GM18873 (cell line): ENCODE measurements around the gene PTPRG.
A peak's percentile ranks its signal among the peaks of the same experiment; 100 is the strongest.
"Not testable (repeated sequence)": the region's sequence is repeated elsewhere in the genome, so short reads cannot be mapped to it uniquely, and the experiment has no call there.

Experiments
- ATAC-seq: cut with Tn5 transposase; IDR thresholded peaks from one replicate; pipeline ENCODE4 v1.9.1; 2021; ENCODE audit warnings: mild to moderate bottlenecking, moderate library complexity, moderate number of reproducible peaks; ENCODE audit not compliant: unreplicated experiment, low FRiP score

Gene PTPRG

DNA sequence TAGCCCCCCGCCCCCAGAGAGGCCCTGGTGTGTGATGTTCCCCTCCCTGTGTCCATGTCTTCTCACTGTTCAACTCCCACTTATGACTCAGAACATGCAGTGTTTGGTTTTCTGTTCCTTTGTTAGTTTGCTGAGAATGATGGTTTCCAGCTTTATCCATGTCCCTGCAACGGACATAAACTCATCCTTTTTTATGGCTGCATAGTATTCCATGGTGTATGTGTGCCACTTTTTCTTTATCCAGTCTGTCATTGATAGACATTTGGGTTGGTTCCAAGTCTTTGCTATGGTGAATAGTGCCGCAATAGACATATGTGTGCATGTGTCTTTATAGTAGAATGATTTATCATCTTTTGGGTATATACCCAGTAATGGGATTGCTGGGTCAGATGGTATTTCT, 149.5 kb downstream of the PTPRG start:
- ATAC-seq, result not testable (repeated sequence)

DNA sequence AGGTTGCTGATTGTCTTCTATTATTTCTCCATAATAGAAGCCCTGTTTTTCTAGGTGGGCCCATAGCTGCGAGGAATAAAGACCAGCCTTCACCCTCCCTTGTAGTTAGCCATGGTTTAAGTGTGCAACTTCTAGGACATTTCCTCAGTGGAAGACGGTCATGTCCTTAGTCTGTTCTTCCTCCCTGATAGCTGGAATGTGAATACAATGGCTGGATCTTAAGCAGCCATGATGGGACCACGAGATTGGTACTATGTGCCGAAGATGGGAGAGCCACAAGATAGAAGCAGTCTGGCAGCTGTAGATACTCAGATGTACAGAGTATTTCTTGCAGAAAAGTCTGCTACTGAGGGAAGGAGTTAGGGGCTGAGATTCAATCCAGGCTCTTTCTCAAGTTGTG, 152.9 kb downstream of the PTPRG start:
- ATAC-seq, result no peak

DNA sequence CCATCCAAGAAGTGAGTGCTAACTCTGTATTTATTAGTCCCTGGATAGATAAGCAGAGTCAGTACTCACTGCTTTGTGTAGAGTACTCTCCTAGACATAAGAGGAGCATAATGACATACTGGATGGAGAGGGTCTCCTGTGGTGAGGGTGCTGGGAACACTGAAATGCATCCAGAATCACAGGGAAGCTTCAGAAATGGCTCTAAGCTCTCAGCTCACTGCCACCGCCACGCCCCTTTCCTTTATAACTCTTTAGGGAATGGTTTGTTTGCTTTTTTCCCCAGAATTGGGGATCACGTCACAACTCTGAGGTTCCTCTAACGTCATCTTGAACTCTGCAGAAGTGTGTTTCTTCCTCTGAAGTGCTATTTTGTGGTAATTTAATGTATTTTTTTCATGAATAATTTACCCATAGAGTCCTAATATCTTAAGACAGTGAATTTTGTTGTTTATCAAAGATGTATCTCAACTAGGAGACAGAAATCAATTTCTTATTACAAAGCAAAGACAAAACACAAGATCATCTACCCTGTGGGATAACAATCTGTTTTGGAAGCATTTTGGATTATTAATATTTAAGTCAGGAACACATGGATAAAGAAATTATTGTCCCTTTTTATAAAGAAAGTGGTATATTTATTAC, 154.6 kb downstream of the PTPRG start:
- no peak for ATAC-seq

DNA sequence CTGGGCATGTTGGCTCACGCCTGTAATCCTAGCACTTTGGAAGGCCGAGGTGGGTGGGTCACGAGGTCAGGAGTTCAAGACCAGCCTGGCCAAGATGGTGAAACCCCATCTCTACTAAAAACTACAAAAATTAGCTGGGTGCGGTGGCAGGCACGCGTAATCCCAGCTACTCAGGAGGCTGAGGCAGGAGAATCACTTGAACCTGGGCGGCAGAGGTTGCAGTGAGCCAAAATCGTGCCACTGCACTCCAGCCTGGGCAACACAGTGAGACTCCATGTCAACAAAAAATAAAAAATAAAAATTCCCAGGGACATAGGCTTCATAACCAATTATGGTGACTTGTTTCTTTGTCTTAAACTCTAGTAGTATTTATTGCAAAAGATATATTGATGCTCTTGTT, 155.3 kb downstream of the PTPRG start:
- not testable (repeated sequence) for ATAC-seq

DNA sequence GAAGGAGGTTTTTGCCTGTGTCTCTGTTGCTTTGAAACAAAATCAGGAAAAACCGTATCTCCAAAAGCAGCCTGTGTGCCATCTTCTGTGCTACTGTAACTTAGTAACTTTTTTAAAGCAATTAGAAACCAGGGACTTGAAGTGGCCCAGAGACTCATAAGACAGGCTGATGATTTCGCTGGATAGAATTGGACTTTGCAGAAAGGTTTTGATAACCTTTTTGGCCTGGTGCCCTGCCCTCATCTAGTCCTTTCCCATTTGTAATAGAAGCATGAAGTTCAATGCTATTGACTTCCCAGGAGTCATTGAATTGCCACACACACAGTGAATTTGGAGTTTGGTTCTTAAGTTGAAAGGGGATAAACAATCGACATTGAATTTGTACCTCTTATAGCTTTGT, 157.2 kb downstream of the PTPRG start:
- ATAC-seq, result no peak

DNA sequence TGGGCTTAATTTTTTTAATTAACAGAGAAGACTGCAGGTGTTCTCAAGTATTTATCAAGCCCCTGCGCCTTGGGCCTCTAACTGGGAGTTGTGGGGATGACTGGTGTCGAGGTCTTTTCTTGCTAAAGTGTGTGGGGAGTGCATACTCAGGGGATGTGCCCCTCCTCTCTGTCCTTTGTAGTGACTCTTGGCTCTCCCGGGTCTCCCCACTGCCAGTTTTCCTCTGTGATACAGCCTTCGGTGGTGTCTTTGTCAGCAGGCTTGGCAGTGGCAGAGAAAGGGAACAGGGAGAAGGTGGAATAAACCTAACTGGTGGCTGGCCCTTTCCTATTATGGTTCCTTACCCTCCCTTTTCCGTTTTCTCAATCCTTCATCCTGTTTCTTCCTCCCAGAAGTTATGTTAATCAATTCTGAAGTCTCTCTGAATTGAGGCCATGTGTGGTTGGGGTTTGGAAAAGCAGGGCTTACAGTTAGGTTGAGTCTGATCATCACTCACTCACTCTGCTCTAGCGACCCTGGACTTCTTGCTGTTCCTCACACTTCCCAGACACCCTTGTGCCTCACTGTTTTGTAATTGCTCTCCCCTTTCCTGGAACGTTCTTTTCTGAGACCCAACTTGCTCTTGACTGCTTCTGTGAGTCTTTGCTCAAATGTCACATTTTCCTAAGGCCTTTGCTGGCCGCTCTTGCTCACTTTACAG, 158.1 kb downstream of the PTPRG start:
- no peak for ATAC-seq

DNA sequence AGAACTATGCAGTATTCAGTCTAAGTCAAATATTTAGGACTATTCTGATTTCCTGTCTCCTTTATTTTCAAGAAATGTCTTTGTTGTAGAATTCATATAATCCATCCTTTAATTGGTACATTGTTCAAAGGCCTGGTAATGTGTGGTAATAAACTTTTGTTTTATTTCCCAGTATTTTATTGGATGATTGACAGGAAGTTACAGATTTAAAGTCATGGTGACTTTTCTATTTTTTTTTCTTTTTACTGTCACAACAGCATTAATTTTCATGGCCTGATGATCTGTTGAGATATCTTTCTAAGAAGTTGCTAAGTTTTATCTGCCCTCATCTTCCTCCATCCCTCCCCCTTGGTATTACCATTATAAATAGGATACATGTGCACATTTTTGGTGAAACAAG, 161.7 kb downstream of the PTPRG start:
- ATAC-seq, result no peak

DNA sequence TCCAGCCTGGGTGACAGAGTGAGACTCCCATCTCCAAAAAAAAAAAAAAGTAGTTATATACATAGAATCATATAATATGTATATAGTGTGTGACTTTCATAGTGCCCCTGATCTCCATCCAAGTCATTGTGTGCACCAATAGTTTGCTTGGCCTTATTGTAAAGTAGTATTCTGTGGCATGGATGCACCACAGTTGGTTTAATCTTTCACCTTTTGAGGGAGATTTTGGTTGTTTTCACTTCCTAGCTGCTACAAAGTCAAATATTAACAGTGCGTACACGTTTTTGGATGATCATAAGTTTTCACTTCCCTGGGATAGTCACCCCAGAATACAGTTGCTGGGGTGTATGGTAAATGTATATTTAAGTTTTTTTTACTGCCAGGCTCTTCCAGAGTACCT, 162.8 kb downstream of the PTPRG start:
- ATAC-seq, result peak; percentile 86

DNA sequence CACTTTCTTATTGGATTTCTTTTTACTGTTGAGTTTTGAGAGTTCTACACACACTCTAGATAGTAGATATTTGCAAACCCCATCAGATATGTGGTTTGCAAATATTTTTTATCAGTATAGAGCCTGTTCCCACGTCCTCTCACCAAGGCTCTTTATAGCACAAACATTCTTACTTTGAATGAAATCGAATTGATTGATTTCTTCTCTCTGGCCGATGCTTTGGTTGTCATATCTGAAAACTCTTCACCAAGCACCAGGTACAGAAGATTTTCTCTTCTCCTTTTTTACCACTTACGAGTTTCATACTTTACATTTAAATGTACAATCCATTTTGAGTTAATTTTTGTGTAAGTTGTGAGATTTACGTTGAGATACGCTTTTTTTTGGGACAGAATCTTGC, 163.4 kb downstream of the PTPRG start:
- ATAC-seq, result no peak

DNA sequence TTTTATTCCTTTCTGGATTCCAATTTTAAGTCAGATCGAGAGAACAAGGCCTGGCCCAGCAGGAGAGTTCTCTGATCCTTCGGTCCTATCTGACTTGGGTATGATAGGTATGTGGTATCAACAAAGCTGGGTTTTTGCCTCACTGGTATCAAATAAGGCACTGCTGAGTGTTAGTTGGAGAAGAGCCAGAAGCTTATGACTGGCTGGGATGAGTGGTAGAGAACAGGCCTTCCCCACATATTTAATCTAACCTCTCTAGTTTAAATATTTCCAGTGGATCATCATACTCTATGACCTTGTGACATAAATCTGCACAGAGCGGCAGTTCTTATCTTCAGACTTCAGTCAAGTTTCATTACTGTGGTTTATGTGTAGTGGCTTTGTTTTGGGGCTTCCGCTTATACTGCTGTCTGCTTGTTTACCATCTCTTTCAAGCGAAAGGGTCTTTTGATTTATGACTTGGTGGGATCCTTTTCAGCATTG, 164.5 kb downstream of the PTPRG start:
- no peak for ATAC-seq

DNA sequence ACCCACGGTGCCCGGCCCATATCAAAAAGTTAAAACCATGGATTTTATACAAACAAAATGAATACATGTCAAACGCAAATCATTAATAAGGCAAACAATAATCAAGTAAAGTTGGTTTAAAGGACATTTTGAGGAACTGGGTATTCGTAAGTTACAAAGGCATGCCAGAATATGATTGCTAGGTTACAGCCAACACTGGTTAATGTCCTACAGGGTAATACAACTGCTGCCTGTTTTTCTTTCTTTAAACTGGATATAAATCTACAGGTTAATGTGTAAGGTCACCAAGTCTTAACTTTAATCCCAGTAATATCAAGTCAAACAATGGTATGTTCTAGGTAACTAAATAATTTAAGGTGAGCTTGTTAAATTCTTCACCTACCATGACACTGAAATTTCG, 166.1 kb downstream of the PTPRG start:
- ATAC-seq, result no peak

DNA sequence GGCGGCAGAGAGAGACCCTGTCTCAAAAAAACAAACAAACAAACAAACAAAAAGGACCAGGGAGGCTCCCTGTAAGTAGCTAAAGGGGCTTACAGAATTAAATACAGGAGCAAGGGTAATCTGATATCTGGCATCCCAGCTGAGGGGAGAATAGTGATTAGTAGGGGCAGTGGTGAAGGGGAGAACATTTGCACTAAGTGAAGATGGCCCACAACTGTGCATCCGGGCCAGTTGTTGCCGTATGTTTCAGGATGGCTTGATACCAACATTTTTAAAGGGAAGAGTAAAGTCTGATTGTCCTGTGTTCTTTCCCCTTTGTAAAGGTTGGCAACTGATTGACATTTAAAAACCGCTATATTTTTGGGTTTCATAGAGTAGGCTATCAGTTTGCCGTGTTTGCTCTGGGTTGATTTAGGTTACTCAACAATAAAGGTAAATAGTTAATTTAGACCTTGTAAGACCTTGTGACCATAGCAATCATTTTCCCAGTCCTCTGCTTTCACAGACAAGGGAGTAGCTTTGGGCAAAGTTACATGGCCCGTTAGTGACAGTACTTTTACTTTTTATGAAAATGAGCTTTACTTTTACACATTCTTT, 167.8 kb downstream of the PTPRG start:
- no peak for ATAC-seq

DNA sequence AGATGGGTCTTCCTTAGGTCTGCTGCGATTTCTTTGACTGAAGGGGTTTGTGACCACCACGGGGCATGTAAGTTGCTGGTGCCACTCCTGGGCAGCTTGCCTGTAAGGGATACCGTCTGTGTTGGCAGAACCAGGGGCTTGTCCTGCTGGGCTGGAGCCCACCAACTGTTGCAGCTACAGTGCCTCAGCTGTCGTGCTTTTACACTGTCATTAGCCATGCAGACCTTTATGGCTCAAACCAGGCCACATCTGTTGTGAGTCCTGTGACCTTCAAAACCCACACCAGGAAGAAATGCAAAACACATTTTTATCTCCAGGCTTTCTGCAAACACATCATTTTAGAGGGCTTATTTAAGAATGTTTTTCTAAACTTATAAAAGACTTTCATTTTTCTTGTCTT, 168.7 kb downstream of the PTPRG start:
- no peak for ATAC-seq

DNA sequence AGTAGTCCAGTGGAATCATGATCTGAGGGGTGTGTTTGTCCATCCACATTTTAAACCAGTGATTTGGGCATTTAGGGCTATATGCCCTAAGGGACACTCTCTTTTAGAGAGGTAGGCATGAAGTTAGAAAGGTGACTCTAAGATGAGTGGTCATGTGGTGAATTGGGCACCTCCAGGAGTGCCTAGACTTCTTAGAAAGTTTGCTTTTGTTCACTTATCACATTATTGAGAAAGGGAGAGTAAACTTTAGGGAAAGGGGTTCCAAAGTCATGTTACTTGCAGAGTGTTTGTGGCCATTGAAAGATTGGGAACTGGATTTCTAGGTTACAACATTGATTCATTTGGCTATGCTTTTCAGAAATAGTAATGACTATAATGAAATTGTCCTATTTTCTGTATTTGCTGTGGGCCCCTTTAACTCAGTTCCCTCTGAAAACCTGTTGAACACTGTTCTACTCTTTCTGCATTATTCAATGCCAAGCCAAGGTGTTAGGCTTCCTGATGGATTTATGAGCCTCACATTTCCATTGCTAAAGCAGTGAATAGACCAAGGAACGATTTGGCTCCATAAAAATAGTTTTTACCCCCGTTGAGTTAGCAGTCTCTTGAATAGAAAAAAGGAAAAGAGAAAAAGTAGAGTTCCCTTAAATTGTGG, 169.3 kb downstream of the PTPRG start:
- no peak for ATAC-seq

DNA sequence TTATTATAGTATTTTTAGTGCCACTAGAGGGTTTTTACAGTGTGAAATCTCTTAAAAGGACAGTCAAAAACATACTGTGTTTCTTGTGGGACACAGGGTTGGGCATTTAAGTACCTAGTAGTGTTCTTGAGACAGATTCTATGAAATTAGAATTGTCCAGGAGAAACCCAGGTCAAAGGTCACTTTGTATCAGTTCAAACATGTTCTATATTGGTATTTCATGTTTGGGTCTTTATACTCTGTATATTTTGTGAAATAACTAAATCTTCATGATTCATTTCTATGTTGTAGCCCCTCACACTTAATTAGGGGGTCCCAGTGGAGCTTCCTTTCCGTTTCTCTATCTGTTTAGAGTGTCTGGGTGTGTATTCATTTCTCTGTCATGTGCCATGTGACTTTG, 171.6 kb downstream of the PTPRG start:
- no peak for ATAC-seq

DNA sequence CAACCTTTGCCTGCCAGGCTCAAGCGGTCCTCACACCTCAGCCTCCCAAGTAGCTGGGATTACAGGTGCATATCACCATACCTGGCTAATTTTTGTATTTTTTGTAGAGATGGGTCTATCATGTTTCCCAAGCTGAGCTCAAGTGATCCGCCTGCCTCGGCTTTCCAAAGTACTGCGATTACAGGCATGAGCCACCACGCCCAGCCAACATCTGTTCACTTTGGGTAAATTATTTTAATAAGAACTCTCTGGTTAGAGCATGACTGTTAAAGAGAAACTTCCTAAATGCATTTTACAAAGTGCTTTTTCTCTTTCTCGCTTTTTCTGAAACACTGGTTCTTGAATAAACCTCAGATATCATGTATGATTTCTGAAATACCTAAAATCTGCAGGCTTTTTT, 172.5 kb downstream of the PTPRG start:
- ATAC-seq, result no peak

DNA sequence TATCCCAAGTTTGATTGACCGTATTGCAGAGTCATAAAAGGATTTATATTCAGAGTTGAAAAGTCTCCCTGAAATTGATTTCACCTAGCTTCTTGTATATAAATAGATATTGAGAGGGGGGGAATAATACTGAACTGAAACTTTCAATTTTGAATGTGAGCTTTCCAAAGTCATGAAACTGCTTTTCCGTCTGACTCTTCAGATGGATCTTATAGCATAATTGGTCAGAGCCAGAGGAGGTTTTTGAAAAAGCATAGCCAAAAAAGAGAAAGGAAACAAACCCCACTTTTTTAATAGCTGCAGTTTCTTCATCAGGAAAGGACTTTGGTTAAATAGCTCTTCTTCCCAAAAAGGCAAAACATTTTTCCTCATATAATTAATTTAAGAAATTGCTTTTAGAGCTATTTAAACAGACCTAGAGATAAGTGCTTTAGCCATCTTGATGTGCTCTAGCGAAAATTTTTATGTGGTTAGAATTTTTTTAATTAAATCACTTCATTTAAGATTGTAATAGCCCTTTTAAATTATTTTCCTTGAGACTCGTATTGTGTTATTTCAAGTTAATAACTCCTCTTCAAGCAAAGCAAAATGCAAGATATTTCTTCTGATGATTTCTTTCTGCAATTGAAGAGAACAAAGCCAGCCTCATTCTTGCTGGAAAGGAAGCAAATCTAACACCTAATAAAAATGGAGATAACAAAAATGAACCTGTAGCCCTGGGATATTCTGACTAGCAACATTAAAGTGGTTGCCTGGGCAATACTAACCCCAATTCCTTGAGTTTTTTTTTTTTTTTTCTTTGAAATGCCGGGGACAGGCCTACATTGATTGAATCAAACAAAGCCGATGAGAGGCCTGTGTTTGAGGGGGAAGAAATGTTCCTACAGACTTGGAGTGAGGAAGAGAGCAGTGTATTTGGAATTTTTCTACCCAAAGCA, 173.6 kb downstream of the PTPRG start:
- no peak for ATAC-seq

DNA sequence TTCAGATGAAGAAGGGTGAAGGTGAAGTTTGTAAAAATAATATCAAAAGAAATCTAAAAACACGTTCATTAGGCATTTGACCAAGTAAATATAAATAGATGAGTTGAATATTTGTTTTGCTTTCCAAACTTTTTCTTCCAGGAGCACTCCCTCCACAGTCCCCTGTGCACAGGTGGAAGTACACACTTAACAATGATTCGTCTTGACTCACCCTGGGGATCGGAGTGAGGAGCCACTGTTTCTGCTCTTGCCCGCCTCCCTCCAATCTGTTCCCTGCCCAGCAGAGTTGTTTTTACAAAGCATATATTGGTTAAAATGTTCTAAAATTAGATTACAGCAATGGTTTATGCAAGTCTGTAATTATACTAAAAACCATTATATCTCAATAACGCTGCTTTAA, 175.1 kb downstream of the PTPRG start:
- no peak for ATAC-seq

DNA sequence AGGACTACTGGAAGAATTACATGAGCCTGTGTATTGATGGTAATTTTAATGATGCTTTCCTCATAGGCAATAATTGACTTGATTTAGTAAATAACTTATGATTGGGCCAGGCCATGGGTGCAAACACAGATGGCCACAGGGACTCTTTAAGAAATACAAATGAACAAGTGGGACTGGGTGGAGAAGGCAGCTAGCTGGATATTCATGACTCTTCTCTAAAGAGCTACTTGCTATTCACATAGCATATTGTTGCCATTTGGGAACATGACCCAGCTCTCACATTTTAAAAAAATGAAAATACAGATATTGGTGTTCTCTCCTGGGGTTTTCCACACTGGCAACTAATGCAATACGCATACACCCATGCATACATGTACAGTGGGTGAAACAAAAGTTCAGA, 178.3 kb downstream of the PTPRG start:
- ATAC-seq, result no peak

DNA sequence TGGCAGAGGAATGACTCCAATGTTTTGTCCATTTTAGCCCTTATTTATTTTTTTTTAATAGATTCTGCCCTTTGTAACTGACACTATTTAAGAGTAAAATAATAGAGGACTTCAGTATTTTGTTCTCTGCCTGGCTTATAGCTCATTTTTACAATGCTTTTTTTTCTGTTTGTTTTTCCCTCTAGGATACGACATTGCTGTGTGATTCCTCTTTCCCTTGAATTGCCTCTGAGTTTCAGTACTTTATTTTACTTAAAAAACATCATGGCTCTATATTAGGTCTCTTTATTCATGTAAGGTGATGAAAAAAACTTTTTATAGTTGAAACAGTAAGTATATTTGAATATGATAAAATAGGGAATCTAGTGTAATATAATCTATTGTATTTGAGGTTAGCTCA, 179.1 kb downstream of the PTPRG start:
- no peak for ATAC-seq
